PC-3 (cell line): ENCODE data around the gene SLC8A3.

ENCODE experiments used
- EZH2 ChIP-seq: fragments of 300-600 bp; sonication (generic); IDR thresholded peaks from one replicate; pipeline ENCODE4 v1.6.1; 2017; ENCODE audit warnings: antibody characterized with exemption, mild to moderate bottlenecking, low read length; ENCODE audit not compliant: unreplicated experiment
- TF ChIP-seq, protein P1 (sequence below): fragments of 300-600 bp; sonication (generic); conservative IDR thresholded peaks from 2 replicates; pipeline ENCODE4 v1.5.1; 2017; ENCODE audit warnings: antibody characterized with exemption, low read depth, mild to moderate bottlenecking, low read length

DNA sequence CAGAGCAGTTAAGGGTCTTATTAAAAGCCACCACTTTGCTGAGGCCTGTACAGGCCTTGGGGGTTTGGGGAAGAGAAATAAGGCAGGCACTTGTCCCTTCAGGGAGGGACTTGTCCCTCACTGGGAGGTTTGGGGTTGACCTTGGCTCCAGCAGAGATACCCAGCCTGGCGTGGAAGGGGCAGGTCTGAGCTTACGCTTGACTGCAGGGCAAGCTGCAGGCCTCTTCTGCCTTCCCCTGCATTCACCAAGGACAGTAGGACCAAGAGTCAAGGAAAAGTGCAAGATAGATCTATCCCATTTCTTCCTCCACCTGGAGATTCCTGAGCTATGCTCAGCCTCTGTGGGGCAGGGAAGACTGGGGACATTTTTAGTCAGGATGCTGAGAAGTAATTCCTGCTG lies 155.2 kb downstream of the SLC8A3 start:
- TF ChIP-seq, protein P1, sequence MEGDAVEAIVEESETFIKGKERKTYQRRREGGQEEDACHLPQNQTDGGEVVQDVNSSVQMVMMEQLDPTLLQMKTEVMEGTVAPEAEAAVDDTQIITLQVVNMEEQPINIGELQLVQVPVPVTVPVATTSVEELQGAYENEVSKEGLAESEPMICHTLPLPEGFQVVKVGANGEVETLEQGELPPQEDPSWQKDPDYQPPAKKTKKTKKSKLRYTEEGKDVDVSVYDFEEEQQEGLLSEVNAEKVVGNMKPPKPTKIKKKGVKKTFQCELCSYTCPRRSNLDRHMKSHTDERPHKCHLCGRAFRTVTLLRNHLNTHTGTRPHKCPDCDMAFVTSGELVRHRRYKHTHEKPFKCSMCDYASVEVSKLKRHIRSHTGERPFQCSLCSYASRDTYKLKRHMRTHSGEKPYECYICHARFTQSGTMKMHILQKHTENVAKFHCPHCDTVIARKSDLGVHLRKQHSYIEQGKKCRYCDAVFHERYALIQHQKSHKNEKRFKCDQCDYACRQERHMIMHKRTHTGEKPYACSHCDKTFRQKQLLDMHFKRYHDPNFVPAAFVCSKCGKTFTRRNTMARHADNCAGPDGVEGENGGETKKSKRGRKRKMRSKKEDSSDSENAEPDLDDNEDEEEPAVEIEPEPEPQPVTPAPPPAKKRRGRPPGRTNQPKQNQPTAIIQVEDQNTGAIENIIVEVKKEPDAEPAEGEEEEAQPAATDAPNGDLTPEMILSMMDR, result no peak
- TF ChIP-seq EZH2, result no peak
